GM12891 (cell line): ENCODE data around the gene ACP1.

Source experiments
- POLR2A ChIP-seq: IDR thresholded peaks from 2 replicates; pipeline ENCODE4 v1.6.1; 2011; ENCODE audit warnings: low read depth, low read length, control low read depth
- POLR2AphosphoS5 ChIP-seq: IDR thresholded peaks from 2 replicates; pipeline ENCODE4 v1.6.1; 2011; ENCODE audit warnings: low read depth, low read length, control low read depth

GRCh38 chr2:228518-229278 lies 36.0 kb upstream of the ACP1 start:
- TF ChIP-seq POLR2A (no peak), POLR2AphosphoS5 (no peak)
